K562 (cell line): Measurements from ENCODE around the gene PTCH1. TPM values are rescaled to one million over a fixed set of nuclear protein-coding genes. Genes with fewer than 3 reads are reported as not detected.

ENCODE experiments used
- HOMEZ ChIP-seq: fragments of 250-450 bp; sonication (Bioruptor Pico); IDR thresholded peaks from 2 replicates; pipeline ENCODE4 v1.4.0; 2020; ENCODE audit warnings: mild to moderate bottlenecking, moderate library complexity
- MGA ChIP-seq: fragments of 450-650 bp; IDR thresholded peaks from 2 replicates; pipeline ENCODE4 v1.6.1; 2016; ENCODE audit warnings: mild to moderate bottlenecking, moderate library complexity
- ZBTB2 ChIP-seq: fragments of 450-650 bp; IDR thresholded peaks from 2 replicates; pipeline ENCODE4 v1.6.1; 2016; ENCODE audit warnings: antibody characterized with exemption
- ZNF24 ChIP-seq: fragments of 450-650 bp; IDR thresholded peaks from 2 replicates; pipeline ENCODE4 v1.6.1; 2016
- polyA plus RNA-seq, 8 experiments: library from polyadenylated mRNA; depleted of rRNA in 4 of 8; stranded (reverse) in 5 of 8; unstranded in 3 of 8; fragments of >200 nt; fragmentation: Nextera tagmentation in 2 of 8; fragmentation: Illumina TruSeq in 1 of 8; extraction: Ambion mirVana in 2 of 8; extraction: Trizol in 1 of 8; gene quantifications; 2 replicates each; pipeline versions ENCODE4 v1.2.1 to v1.2.3, GENCODE V29; 2011 to 2014; ENCODE audit warnings: inconsistent platforms in 1 of 8, missing spikeins in 1 of 8
- total RNA-seq, 7 experiments: library from RNA; depleted of rRNA in 6 of 7; stranded (reverse); fragments of >200 nt in 6 of 7; fragmentation: Illumina TruSeq in 2 of 7; extraction: Trizol in 2 of 7; gene quantifications; 2 replicates each; pipeline versions ENCODE4 v1.2.1 to v1.2.3, GENCODE V29; 2011 to 2021; ENCODE audit warnings: low replicate concordance in 1 of 7

The PTCH1 gene
- total and polyA plus RNA-seq, 9 of the 15 experiments (the other 6 are each of a cell fraction or from before 2014, with no cell fraction given) = 0.70 to 9.9 (median 3.8) TPM

- TF ChIP-seq MGA (no peak), ZNF24 (no peak), HOMEZ (CRISPR knock-in tag) (no peak), ZBTB2 (no peak)
These were observed 109.2 kb downstream of the PTCH1 start (continued) for GRCh38 chr9:95407524-95407923.
